HG02884 (cell line): Measurements from ENCODE around the gene DGKG.

Experiments
- ATAC-seq: cut with Tn5 transposase; IDR thresholded peaks from one replicate; pipeline ENCODE4 v1.9.1; 2021; ENCODE audit warnings: mild to moderate bottlenecking, moderate library complexity; ENCODE audit not compliant: unreplicated experiment

The DGKG gene

GRCh38 chr3:186320862-186321568 is 41.0 kb downstream of the DGKG start:
- ATAC-seq = no peak

GRCh38 chr3:186319945-186320344 is 42.1 kb downstream of the DGKG start:
- no peak for ATAC-seq

- no peak for ATAC-seq
These were observed 43.9 kb downstream of the DGKG start for GRCh38 chr3:186318135-186318534.

- ATAC-seq = no peak
These were observed 44.6 kb downstream of the DGKG start for GRCh38 chr3:186317478-186317877.

- ATAC-seq = no peak
These were observed 45.3 kb downstream of the DGKG start for GRCh38 chr3:186316666-186317260.

- ATAC-seq = no peak
These were observed 46.3 kb downstream of the DGKG start for GRCh38 chr3:186315581-186316354.

- ATAC-seq = no peak
These were observed 47.1 kb downstream of the DGKG start for GRCh38 chr3:186314896-186315295.

- ATAC-seq = no peak
These were observed 50.6 kb downstream of the DGKG start for GRCh38 chr3:186311441-186311840.

GRCh38 chr3:186308549-186308948 is 53.5 kb downstream of the DGKG start:
- ATAC-seq = no peak

- ATAC-seq = no peak
These were observed 54.3 kb downstream of the DGKG start for GRCh38 chr3:186307594-186308221.

- ATAC-seq = no peak
These were observed 56.7 kb downstream of the DGKG start for GRCh38 chr3:186305286-186305685.

- ATAC-seq = no peak
These were observed 58.1 kb downstream of the DGKG start for GRCh38 chr3:186303965-186304364.

- no peak for ATAC-seq
These were observed 62.7 kb downstream of the DGKG start for GRCh38 chr3:186299327-186299726.

- no peak for ATAC-seq
These were observed 63.2 kb downstream of the DGKG start for GRCh38 chr3:186298876-186299275.

- no peak for ATAC-seq
These were observed 71.2 kb downstream of the DGKG start for GRCh38 chr3:186290796-186291195.

- no peak for ATAC-seq
These were observed 74.3 kb downstream of the DGKG start for GRCh38 chr3:186287711-186288110.

- ATAC-seq = no peak
These were observed 75.9 kb downstream of the DGKG start for GRCh38 chr3:186286114-186286513.

GRCh38 chr3:186284661-186285060 is 77.4 kb downstream of the DGKG start:
- ATAC-seq = no peak

- no peak for ATAC-seq
These were observed 77.7 kb downstream of the DGKG start for GRCh38 chr3:186284349-186284652.

GRCh38 chr3:186283651-186284348 is 78.2 kb downstream of the DGKG start:
- no peak for ATAC-seq

- ATAC-seq = no peak
These were observed 78.9 kb downstream of the DGKG start for GRCh38 chr3:186283096-186283495.
